Globus pallidus (tissue), 1 donor: ENCODE data around the gene OR13J1.
"Not testable (repeated sequence)": the region's sequence is repeated elsewhere in the genome, so short reads cannot be mapped to it uniquely, and the experiment has no call there.

Source experiments
- DNase-seq: peaks from one replicate; pipeline ENCODE4 v3.0.0-alpha.2; 2015; ENCODE audit warnings: low spot score

Gene OR13J1

GRCh38 chr9:35904338-35904737 is 34.1 kb upstream of the OR13J1 start:
- DNase-seq: no peak

- DNase-seq: peak; percentile 50
Observed at GRCh38 chr9:35903049-35903448, 32.8 kb upstream of the OR13J1 start.

- DNase-seq: no peak
Observed at GRCh38 chr9:35899021-35899420, 28.8 kb upstream of the OR13J1 start.

GRCh38 chr9:35898337-35898736 is 28.1 kb upstream of the OR13J1 start:
- DNase-seq: no peak

- not testable (repeated sequence) for DNase-seq
Observed at GRCh38 chr9:35897376-35898099, 27.3 kb upstream of the OR13J1 start.

GRCh38 chr9:35896570-35896969 is 26.4 kb upstream of the OR13J1 start:
- DNase-seq: no peak

GRCh38 chr9:35892051-35892450 is 21.9 kb upstream of the OR13J1 start:
- no peak for DNase-seq

GRCh38 chr9:35891646-35892045 is 21.4 kb upstream of the OR13J1 start:
- DNase-seq: no peak

GRCh38 chr9:35884908-35885307 is 14.7 kb upstream of the OR13J1 start:
- not testable (repeated sequence) for DNase-seq

GRCh38 chr9:35882996-35883395 is 12.8 kb upstream of the OR13J1 start:
- no peak for DNase-seq

GRCh38 chr9:35882263-35882848 is 12.2 kb upstream of the OR13J1 start:
- peak; percentile 80 for DNase-seq

GRCh38 chr9:35872505-35872904 is 2.3 kb upstream of the OR13J1 start:
- DNase-seq: no peak

GRCh38 chr9:35871545-35871944 is 1.3 kb upstream of the OR13J1 start:
- DNase-seq: no peak

- DNase-seq: no peak
Observed at GRCh38 chr9:35869621-35870216, 482 bp downstream of the OR13J1 start.

- no peak for DNase-seq
Observed at GRCh38 chr9:35868933-35869332, 1.3 kb downstream of the OR13J1 start.

- no peak for DNase-seq
Observed at GRCh38 chr9:35867538-35867937, 2.7 kb downstream of the OR13J1 start.

GRCh38 chr9:35864695-35865255 is 5.4 kb downstream of the OR13J1 start:
- no peak for DNase-seq

- no peak for DNase-seq
Observed at GRCh38 chr9:35863583-35863982, 6.6 kb downstream of the OR13J1 start.

GRCh38 chr9:35862328-35862727 is 7.9 kb downstream of the OR13J1 start:
- no peak for DNase-seq

- DNase-seq: no peak
Observed at GRCh38 chr9:35861161-35861897, 8.9 kb downstream of the OR13J1 start.

- DNase-seq: no peak
Observed at GRCh38 chr9:35859990-35860339, 10.2 kb downstream of the OR13J1 start.

GRCh38 chr9:35859310-35859989 is 10.8 kb downstream of the OR13J1 start:
- DNase-seq: no peak
